Bronchial epithelial cell (primary cell): Measurements from ENCODE around the gene DDX51. TPM values are rescaled to one million over a fixed set of nuclear protein-coding genes. Genes with fewer than 3 reads are reported as not detected.

ENCODE experiments used
- DNase-seq: peaks from one replicate; pipeline ENCODE4 v3.0.0-alpha.2; 2010; ENCODE audit warnings: low read depth
- FAIRE-seq: peaks from 2 replicates; lab custom pipeline; 2011; peaks lifted over from hg19 to GRCh38; lab: Jason Lieb, UNC
- H3K27me3 ChIP-seq: 2 replicates; pipeline ENCODE4 v1.5.1; 2011; ENCODE audit warnings: low read length; ENCODE audit not compliant: control insufficient read depth, insufficient read depth
- H3K36me3 ChIP-seq: 2 replicates; pipeline ENCODE4 v1.5.1; 2011; ENCODE audit warnings: low read length; ENCODE audit not compliant: control insufficient read depth, insufficient read depth
- H3K4me3 ChIP-seq: 2 replicates; pipeline ENCODE4 v1.5.1; 2011; ENCODE audit warnings: mild to moderate bottlenecking, low read depth, low read length, control low read depth
- total RNA-seq: library from RNA; depleted of rRNA; stranded (reverse); fragments of >200 nt; gene quantifications from 2 replicates; pipeline ENCODE4 v1.2.1, GENCODE V29; 2014
- TF ChIP-seq, protein P1 (sequence below): IDR thresholded peaks from 2 replicates; pipeline ENCODE4 v1.5.1; 2011; ENCODE audit warnings: mild to moderate bottlenecking, moderate library complexity, low read length, control low read depth, inconsistent platforms; ENCODE audit not compliant: insufficient read depth, severe bottlenecking

The DDX51 gene
- total RNA-seq, 1 donor from 2014 or later, result 10.0 TPM

DNA sequence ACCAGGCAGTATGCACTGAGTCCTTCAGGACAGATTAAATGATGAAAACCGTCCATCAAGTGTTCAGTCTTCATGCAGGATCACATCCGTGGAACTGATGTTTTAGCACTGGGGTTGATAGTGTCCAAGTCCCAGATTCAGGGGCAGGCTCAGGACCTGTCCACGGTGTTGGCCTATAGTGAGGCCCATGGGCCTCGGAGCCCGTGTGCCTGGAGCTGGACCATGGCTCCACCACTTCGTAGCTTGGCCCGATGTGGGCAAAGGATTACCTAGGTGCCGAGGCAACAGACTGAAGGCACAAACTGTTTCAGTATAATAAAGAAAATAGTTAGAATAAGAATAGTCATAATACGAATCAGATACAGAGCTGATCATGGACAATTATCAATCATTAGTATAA, 41.8 kb downstream of the DDX51 start:
- DNase-seq (no peak), FAIRE-seq (no peak)
- Histone ChIP-seq H3K27me3 (no peaks in the 10 kb centered on the region), H3K36me3 (no peaks in the 10 kb centered on the region), H3K4me3 (no peak overlapping the region)
- TF ChIP-seq, protein P1, sequence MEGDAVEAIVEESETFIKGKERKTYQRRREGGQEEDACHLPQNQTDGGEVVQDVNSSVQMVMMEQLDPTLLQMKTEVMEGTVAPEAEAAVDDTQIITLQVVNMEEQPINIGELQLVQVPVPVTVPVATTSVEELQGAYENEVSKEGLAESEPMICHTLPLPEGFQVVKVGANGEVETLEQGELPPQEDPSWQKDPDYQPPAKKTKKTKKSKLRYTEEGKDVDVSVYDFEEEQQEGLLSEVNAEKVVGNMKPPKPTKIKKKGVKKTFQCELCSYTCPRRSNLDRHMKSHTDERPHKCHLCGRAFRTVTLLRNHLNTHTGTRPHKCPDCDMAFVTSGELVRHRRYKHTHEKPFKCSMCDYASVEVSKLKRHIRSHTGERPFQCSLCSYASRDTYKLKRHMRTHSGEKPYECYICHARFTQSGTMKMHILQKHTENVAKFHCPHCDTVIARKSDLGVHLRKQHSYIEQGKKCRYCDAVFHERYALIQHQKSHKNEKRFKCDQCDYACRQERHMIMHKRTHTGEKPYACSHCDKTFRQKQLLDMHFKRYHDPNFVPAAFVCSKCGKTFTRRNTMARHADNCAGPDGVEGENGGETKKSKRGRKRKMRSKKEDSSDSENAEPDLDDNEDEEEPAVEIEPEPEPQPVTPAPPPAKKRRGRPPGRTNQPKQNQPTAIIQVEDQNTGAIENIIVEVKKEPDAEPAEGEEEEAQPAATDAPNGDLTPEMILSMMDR, result no peak

DNA sequence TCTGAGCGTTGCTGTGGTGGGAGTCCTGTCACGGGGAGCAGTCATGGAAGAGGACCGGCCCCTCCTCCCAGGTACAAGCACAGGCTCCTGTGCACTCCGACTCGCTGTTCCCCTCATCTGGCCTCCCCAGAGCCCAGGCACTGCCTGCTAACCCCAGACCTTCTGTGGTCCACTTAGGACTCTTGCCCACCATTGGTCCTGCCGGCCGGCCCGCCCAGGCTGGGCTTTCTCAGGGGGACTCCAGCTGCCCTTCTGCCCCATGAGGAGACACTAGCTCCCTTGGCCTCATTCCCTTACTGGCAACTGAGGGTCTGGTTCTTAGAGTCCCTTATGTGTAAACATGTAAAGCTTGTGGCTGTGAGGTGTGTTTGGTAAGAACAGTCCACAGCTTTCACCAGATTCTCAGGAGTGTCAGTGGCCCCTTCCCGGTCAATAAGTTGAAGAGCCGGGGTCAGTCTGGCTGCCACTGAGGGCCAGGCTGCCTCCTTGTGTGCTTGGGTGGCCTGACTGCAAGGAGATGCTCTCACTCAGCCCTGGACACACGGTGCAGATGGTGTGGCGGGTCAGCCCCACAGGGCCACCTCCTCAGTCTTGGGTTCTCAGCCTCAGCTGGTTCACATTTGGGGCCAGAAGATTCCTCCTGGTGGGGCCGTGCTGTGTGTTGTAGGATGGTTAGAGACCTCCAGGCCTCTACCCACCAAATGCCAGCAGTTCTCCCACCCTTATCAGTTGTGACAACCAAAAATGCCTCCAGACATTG, 43.6 kb downstream of the DDX51 start:
- TF ChIP-seq, protein P1, result no peak
- H3K4me3 ChIP-seq, result no peak overlapping the region

DNA sequence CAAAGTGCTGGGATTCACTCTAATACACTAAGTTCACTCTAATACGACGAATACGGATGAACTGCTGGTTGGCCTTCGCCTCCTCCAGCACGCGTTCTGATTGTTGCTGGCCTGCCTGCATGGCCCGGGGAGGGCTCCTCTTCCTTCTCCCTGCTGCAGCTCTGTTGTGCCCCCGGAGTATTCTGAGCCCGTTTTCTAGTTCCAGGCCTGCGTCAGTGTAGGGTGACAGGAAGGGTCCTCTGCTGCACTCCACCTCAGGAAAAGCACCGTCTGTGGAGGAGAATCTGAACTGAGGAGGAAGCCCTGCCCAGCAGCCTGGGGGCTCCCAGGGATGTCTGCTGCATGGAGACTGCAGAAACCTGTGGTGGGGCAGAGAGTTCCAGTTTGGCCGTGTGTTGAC, 44.4 kb downstream of the DDX51 start:
- TF ChIP-seq, protein P1, result no peak
- no peak for FAIRE-seq
- DNase-seq, result no peak
- Histone ChIP-seq H3K36me3 (no peaks in the 10 kb centered on the region), H3K4me3 (no peak overlapping the region), H3K27me3 (no peaks in the 10 kb centered on the region)

More for the DNA sequence above, 43.6 kb downstream of the DDX51 start:
- no peaks in the 10 kb centered on the region for H3K36me3 ChIP-seq
- DNase-seq (no peak), FAIRE-seq (no peak)
- H3K27me3 ChIP-seq, result no peaks in the 10 kb centered on the region

DNA sequence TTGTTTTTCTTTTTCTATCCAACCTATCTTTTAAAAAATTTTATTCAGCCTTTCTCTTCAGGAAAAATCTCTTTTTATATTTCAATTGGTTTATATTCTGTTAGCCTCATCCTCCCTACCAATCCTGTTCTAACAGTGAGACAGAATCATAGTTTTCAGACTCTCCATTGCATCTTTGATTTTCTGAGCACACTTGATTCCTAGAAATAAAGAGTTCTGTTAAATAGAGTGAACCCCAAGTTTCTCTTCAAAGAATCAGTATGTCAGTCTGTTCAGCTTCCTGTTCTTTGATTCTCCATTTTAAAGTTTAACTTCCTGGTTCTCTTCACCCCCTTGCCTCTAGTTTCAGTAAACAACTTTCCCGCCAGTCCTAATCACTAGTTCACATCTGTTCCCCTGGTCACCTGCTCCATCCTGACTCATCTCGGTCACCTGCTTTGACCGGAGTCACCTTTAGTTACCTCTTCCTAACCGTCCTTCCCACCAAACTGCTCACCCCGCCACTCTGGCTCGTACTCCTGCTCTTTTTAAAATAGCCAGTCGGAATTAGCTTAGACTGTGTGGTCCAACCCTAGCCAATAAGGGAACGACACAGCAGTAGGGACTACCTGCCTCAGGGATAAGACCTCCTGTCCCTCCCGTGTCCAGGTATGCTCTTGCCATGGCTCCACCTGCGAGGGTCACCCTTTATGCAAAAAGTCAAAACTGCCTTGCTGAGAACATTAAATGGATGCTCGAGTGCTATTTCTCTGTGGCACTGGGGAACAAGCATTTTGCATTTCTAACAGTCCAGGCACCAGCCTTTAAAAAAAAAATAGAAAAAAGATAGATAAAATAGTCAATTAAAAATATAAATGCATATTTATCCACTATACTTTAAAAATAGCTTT, 48.4 kb downstream of the DDX51 start:
- no peak for FAIRE-seq
- no peaks in the 10 kb centered on the region for H3K36me3 ChIP-seq
- no peaks in the 10 kb centered on the region for H3K27me3 ChIP-seq
- no peak overlapping the region for H3K4me3 ChIP-seq
- TF ChIP-seq, protein P1, result no peak
- DNase-seq, result no peak

DNA sequence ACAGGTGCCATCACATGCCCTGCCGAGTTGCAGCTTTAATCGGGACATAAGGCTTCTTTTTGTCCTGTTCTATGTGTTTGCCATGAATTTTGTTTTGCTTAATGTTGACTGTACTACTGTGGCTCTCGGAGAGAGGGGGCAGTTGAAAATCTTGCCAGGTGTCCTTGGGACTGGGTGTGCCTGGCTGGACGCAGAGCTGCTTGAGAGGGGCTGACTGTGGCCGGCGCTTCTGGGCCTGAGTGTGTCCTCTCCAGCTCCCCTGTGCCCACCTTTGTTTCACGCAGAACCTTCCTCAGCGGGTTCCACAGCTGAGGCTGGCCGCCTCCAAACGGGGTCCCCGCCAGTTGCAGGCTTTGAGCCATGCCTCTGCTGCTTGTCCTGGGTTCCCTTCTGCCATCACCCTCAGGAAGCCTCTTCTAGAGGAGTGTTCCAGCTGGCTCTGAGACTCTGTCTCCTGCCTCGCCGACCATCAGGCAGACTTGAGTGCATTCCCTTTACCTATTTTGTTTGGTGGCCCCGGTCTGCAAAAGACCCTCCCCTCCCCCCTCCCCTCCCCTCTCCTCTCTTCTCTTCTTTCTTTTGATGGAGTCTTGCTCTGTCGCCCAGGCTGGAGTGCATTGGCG, 49.7 kb downstream of the DDX51 start:
- TF ChIP-seq, protein P1, result no peak
- no peak for DNase-seq
- no peak overlapping the region for H3K4me3 ChIP-seq
- no peak for FAIRE-seq
- H3K27me3 ChIP-seq, result no peaks in the 10 kb centered on the region
- no peaks in the 10 kb centered on the region for H3K36me3 ChIP-seq
